Measurements from ENCODE around the gene DLG2.

GRCh38 chr11:84800755-84801346, 826.3 kb downstream of the DLG2 start:
- no peak for TF ChIP-seq EZH2phosphoT487 (IDR thresholded peaks at IDR 0.05; ENCODE audit: low read length)
- peak; percentile 21; the same call in 1 of the 2 replicates for TF ChIP-seq CTCF (IDR thresholded peaks at IDR 0.05; ENCODE audit: low read length)
- TF ChIP-seq EZH2 (optimal IDR thresholded peaks at IDR 0.05; ENCODE audit: low read depth, low read length) = no peak

All from MM.1S (cell line).